Activated CD4-positive, alpha-beta T cell treated with anti-CD3 and anti-CD28 coated beads for 48 hours (primary cell): ENCODE results near the gene EHHADH.
A peak's percentile ranks its signal among the peaks of the same experiment; 100 is the strongest.
"Not testable (repeated sequence)": the region's sequence is repeated elsewhere in the genome, so short reads cannot be mapped to it uniquely, and the experiment has no call there.

Source experiments
- DNase-seq: peaks from one replicate; pipeline ENCODE4 v3.0.0-alpha.2; 2020

The EHHADH gene

DNA sequence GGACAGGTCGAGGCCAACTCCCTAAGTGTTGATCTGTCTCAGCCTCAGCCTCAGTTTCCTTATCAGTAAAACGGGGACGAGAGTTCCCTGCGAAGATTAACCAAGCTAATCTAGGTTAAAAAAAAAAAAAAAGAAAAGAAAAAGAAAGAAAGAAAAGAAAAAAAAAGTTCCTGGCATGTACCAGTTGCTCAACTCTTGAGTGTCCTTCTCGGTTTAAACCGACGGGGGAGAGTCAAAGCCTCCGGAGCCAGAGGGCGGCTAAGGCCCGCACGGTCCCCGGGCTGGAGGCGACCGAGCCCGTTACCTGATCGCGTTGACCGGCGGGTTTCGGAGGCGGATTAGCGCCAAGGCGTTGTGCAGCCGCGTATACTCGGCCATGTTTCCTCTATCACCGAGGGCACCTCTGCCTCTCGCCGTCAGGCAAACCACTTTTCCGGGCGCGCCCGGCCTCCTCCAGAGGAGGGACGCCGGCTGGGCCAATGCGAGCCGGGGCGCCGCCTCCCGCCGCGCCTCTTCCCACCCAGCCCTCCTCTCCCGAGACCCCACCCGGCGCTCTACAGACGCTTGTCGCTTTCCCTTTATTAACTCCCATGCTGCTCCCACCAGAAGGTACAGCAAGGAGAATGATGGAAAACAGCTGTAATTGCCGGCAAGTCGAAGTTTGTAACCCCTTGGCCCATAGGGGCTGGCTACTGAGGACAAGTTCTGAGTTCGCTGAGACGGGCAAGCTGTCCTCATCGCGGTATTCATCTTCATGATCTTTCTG lies at the start of gene EHHADH:
TSS of gene EHHADH (minus strand) at position 405 of the 766 bp plus-strand sequence. CDS start at position 378, 27 bp downstream.
- DNase-seq, result peak; percentile 63

- not testable (repeated sequence) for DNase-seq
These were observed 46.1 kb upstream of the EHHADH start for GRCh38 chr3:185299918-185300426.

DNA sequence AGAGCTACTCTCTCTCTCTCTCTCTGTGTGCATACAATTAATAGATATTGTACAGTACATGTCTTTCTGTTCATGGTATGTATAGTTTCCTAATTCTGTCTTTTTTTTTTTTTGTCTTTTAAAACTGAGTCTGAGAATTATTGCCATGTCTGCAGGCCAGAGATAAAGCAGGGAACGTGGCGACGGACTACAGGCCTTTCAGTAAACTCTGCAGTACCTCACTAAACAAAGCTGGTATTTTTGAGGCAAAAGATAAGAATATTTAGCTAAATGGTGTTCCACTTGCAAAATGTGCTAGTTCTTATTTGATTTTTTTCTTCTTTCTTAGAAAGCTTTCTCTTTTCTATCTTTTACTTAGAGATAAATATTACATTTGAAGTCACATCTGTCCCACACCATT lies 44.0 kb upstream of the EHHADH start:
- no peak for DNase-seq

DNA sequence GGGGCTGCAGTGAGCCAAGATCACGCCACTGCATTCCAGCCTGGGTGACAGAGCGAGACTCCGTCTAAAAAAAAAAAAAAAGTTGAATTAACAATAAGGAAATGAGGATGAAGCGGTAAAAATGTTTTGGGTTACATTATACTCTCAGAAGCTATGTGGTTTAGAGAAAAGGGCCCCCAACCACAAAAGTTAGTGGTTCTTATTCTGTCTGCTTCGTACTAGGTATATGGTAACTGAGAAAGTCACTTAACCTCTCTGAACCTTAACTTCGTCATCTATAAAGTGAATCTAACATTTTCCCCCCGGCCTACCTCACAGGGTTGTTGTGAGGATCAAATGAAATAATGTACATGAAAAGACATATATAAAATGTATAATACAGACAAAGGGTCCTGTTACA lies 38.4 kb upstream of the EHHADH start:
- DNase-seq, result no peak

- peak; percentile 8 for DNase-seq
These were observed 36.4 kb upstream of the EHHADH start for GRCh38 chr3:185290266-185290665.

DNA sequence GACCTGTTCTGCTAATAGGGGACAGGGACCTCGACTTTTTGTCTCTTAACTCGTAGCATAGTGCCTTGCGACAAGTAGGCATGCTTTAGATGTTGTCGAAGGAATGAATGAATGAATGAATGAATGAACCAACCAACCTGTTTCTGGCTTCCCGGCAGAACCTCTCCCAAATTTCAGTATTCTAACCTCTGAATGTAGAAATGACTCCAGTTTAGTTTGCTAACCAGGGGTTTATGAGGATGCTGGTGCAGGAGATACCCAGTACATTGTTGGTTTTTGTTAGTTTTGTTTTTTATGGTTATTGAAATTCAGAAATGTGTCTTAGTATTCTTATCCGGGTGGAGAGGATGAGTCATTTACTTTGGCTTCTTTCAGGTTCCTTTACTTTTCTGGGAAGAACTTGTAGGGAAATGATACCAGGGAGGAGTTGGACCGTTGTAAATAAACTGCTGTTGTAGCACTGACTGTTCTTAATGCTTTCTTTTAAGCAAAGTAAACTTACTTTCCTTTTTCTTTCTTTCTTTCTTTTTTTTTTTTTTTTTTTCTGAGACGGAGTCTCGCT lies 29.6 kb upstream of the EHHADH start:
- no peak for DNase-seq

GRCh38 chr3:185282696-185283373 lies 29.0 kb upstream of the EHHADH start:
- peak; percentile 97 for DNase-seq

DNA sequence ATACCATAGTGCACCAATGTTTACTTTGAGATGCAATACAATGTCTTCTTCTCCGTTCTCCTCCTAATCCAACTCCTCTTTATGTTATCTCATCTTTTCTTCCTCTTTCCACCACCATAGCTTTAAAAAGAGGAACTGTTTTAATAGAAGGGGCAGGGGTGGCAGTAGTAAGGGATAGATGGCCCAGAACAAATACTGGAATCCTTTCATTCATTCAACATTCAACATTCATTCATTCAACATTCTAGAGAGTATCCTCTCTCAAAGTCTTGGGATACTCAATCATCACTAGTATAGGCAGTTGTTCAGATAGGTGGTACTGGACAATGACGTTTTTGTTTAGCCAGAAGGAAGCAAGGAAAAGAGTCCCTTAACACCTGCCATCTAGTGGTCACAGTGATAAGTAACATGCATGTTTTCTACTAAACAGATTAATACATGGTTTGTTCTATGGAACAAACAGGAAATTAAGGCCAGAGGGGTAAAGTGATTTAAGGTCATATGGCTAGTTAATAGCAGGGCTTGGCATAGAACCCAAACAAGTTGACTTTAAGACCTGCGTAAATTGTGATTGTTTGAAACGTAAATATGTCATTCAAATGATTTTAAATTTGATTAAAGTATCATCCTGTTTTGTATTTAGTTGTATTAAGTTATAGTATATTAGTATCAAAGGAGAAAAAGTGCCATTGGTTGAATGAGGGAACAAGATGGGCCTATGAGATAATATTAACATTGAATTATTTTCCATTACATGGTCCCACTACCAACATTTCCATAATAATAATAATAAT lies 26.9 kb upstream of the EHHADH start:
- no peak for DNase-seq

GRCh38 chr3:185279587-185280138 lies 25.8 kb upstream of the EHHADH start:
- DNase-seq, result no peak

GRCh38 chr3:185276415-185276814 lies 22.6 kb upstream of the EHHADH start:
- DNase-seq, result no peak

GRCh38 chr3:185272033-185272432 lies 18.2 kb upstream of the EHHADH start:
- no peak for DNase-seq

DNA sequence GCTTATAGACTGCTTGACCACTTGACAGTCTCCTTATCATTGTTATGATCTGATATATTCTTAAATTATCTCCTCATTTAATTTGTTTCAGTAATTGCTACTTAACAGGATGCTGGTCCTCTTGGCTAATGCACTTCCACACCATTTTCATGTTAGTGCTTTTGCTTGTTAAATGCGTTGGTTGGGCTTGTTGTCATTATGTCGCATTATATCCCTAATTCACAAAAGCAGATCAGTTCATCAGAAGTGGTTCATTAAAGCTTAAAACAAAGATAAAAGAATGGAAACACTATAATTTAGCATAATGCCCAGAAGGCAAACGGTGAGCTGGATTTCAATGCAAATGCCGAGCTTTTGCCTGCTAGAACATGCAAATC lies 17.1 kb upstream of the EHHADH start:
- no peak for DNase-seq

GRCh38 chr3:185270262-185270955 lies 16.6 kb upstream of the EHHADH start:
- DNase-seq, result no peak

- DNase-seq, result no peak
These were observed 14.5 kb upstream of the EHHADH start for GRCh38 chr3:185268194-185268962.

- DNase-seq, result no peak
These were observed 13.3 kb upstream of the EHHADH start for GRCh38 chr3:185267193-185267592.

- DNase-seq, result no peak
These were observed 11.2 kb upstream of the EHHADH start for GRCh38 chr3:185264849-185265553.

- no peak for DNase-seq
These were observed 9.6 kb upstream of the EHHADH start for GRCh38 chr3:185263423-185263822.

DNA sequence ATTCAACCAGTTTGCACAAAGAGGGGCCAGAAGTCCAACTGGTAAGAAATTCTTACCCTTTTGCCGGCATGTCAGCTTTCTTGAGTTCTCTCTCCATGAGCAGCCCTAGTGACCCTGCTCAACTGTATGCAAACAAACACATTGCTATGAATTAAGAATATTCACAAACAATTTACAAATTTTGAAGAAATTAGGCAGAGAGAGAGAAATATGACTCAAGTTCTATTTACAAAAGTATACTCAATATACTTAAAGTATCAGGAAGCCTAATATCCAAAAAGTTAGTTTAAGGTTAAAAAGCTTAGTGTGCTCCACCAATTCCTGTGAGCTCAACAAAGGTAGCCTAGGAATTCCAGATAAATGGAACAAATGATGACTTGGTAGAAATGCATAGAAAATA lies 3.5 kb upstream of the EHHADH start:
- DNase-seq, result no peak

DNA sequence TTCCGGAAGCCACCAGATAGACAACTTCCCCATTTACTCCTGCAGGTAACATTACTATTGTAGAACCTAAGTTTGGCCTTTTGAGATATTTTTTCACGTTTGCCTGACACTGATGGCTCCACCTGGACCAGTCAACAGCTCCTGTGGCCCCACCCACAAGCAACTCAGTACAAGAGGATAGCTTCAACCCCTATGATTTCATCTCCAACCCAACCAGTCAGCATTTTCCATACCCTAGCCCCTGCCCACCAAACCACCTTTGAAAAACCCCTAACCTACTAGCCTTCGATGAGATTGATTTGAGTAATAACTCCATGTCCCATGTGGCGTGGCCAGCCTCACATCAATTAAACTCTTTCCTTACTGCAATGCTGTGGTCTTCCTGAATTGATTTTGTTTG lies 950 bp upstream of the EHHADH start:
- DNase-seq, result no peak

DNA sequence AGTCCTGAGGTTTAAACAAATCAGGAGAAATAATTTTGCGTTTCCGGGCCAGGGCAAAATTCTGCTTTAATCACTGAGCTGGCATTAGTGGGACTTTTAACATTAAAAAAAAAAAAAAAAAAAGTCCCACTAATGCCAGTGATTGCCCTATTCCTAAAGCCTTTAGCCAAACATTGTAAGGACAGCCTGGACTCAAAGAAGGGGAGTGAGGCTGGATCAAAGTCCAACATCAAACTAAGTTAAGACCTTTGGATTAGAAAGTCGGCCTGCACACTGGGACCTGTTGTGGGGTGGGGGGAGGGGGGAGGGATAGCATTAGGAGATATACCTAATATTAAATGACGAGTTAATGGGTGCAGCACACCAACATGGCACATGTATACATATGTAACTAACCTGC lies 716 bp downstream of the EHHADH start:
- DNase-seq, result not testable (repeated sequence)

DNA sequence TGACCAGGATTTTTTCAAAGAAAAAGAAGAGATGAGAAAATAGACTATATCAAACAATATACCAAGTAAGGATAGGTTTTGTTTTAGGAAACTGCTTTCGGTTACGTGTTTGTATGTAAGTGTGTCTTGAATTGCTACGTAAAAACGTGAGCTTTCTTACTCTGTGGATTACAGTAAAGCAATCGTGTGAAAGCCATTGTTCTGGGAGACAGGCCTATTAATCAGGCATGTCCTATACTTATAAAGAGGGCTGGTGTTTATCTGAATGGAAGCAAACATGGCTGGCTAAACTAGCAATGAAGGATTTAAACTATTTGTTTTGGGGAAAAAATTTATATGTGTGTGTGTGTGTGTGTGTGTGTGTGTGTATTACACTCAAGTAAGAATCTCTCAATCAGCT lies 2.6 kb downstream of the EHHADH start:
- no peak for DNase-seq
